Measurements from ENCODE around the gene BMP7.
"Not testable (repeated sequence)": the region's sequence is repeated elsewhere in the genome, so short reads cannot be mapped to it uniquely, and the experiment has no call there.

Gene BMP7

DNA sequence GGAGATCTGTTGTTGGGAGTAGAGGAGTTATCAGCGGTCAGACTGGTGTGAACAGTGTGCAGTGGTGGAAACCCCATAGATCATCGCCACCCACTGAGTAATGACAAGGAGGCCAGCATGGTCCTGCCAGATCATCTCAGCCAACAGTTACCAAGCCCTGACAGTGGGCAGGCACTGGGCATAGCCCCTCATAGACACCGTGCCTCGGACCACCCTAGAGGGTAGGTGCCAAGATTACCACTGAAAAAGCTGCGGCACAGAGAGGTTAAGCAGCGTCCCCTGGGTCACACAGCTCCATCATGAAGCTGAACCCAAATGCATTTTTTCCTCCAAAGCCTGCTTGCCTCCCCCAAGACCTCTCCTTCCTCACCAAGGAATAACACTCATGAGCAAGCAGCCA lies 21.5 kb upstream of the BMP7 start:
- Histone ChIP-seq H3K4me3 (ENCODE audit: low read length in 2 of 2) (no peak overlapping the region), H3K4me1 (ENCODE audit: control insufficient read depth, insufficient read depth, low read length) (peaks cover 9% of the 10 kb centered on the region), H3K36me3 (ENCODE audit: control insufficient read depth in 2 of 2, insufficient read depth in 2 of 2, low read length in 2 of 2) (no peaks in the 10 kb centered on the region), H3K27ac (ENCODE audit: low read length) (no peak overlapping the region), H3K9me3 (ENCODE audit: control insufficient read depth in 2 of 2, low read length in 2 of 2) (no peaks in the 10 kb centered on the region), H3K27me3 (ENCODE audit: control insufficient read depth in 1 of 2, insufficient read depth in 2 of 2, low read length in 2 of 2) (peaks cover 44 to 47% of the 10 kb centered on the region in 2 donors), H3K9ac (ENCODE audit: low read length in 2 of 2) (no peak overlapping the region)

DNA sequence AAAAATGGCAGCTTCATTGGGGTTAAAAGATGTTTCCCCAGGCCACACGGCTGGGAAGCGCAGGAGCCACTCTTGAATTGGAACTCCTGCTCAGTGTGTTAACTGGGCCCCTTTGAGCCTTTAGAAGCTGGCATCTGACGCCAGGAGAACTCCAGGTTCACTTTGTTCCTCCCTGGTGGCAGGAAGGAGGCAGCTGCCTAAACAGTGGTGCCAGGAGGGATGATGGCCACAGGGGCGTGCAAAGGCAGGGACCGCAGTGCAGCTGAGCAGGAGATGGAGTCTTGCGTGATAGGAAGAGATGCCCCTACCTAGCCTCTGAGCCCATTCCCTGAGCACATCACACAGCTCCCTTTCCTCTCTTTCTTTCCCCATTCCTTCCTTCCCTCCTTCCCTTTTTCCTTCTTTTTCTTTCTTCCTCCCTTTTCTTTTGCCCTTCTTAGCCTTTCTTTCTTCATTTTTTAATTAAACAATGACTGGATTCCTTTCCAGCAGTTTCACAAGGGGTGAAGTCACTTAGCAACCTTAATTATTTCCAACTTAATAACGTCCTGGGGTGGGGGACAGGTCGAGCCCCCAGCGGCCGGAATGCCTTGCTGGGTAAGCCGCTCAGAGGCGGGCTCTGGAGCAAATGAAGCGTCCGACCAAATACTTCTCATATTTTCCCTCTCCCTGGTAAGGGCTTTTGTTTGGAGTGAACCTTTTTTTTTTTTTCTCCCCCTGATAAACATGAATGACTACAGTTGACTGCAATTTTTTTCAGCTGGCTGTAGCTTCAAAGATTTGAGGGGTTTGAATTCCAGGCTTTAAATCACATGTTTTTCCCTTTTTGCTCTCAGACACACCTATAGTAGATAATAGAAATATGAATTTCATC lies 20.8 kb upstream of the BMP7 start:
- no peak overlapping the region for H3K27ac ChIP-seq (ENCODE audit: low read length)
- H3K4me1 ChIP-seq (ENCODE audit: control insufficient read depth, insufficient read depth, low read length), result peaks cover 9% of the 10 kb centered on the region
- peaks cover 37 to 42% of the 10 kb centered on the region in 2 donors for H3K27me3 ChIP-seq (ENCODE audit: control insufficient read depth in 1 of 2, insufficient read depth in 2 of 2, low read length in 2 of 2)
- no peak overlapping the region for H3K4me3 ChIP-seq (ENCODE audit: low read length in 2 of 2)
- H3K9ac ChIP-seq (ENCODE audit: low read length in 2 of 2), result no peak overlapping the region
- H3K36me3 ChIP-seq (ENCODE audit: control insufficient read depth in 2 of 2, insufficient read depth in 2 of 2, low read length in 2 of 2), result no peaks in the 10 kb centered on the region
- no peaks in the 10 kb centered on the region for H3K9me3 ChIP-seq (ENCODE audit: control insufficient read depth in 2 of 2, low read length in 2 of 2)

DNA sequence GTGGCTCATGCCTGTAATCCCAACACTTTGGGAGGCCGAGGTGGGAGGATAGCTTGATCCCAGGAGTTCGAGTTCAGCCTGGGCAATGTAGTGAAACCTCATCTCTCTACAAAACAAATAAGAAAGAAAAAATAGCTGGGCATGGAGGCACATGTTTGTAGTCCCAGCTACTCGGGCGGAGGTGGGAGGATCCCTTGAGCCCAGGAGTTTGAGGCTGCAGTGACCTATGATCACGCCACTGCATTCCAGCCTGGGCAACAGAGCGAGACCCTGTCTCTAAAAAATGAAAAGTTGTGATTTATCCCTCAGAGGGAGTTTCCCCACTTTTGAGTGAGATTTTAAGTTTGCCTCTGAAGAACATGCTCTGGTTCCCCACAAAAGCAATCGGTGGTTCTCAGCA lies 17.4 kb upstream of the BMP7 start:
- Histone ChIP-seq H3K9me3 (ENCODE audit: control insufficient read depth in 2 of 2, low read length in 2 of 2) (no peaks in the 10 kb centered on the region), H3K4me1 (ENCODE audit: control insufficient read depth, insufficient read depth, low read length) (peaks cover 7% of the 10 kb centered on the region), H3K9ac (ENCODE audit: low read length in 2 of 2) (no peak overlapping the region), H3K4me3 (ENCODE audit: low read length in 2 of 2) (no peak overlapping the region), H3K27ac (ENCODE audit: low read length) (no peak overlapping the region), H3K36me3 (ENCODE audit: control insufficient read depth in 2 of 2, insufficient read depth in 2 of 2, low read length in 2 of 2) (no peaks in the 10 kb centered on the region), H3K27me3 (ENCODE audit: control insufficient read depth in 1 of 2, insufficient read depth in 2 of 2, low read length in 2 of 2) (peaks cover 15 to 27% of the 10 kb centered on the region in 2 donors)

DNA sequence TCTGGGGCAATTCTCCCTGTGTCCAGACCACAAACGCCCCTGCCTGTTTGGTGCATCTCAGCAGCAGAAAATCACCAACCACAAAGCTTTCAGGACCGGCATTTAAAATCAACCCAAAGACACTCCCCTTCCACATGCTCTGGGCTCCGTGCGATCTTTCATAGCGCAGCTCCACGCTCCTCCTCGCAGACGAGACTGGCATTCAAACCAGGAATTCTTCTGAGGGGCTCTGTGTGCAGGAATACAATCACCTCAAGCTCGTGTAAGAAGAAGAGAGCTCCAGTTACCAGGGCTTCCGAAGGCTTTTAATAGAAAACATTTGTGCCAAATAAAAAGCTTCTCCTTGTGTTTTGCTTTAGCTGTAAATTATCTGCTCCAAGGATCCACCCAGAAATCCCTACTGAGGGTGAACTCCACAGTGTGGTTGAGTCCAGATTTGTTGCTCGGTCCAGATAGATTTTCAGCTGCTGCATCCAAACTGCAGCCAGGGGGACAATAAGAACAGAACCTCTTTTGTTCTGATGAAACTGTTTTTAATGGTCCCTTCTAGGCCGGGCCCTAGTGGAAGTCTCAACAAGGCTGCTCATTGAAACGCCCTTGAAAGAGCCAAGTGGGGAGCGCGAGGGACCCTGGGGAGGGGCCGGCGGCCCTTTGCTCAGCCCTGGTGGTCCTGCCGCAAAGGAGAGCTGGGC lies 16.4 kb upstream of the BMP7 start:
- H3K4me3 ChIP-seq (ENCODE audit: low read length in 2 of 2), result no peak overlapping the region
- no peak overlapping the region for H3K27ac ChIP-seq (ENCODE audit: low read length)
- no peak overlapping the region for H3K9ac ChIP-seq (ENCODE audit: low read length in 2 of 2)
- no peaks in the 10 kb centered on the region for H3K4me1 ChIP-seq (ENCODE audit: control insufficient read depth, insufficient read depth, low read length)
- no peaks in the 10 kb centered on the region for H3K9me3 ChIP-seq (ENCODE audit: control insufficient read depth in 2 of 2, low read length in 2 of 2)
- peaks cover 8 to 17% of the 10 kb centered on the region in 2 donors for H3K27me3 ChIP-seq (ENCODE audit: control insufficient read depth in 1 of 2, insufficient read depth in 2 of 2, low read length in 2 of 2)
- no peaks in the 10 kb centered on the region for H3K36me3 ChIP-seq (ENCODE audit: control insufficient read depth in 2 of 2, insufficient read depth in 2 of 2, low read length in 2 of 2)

DNA sequence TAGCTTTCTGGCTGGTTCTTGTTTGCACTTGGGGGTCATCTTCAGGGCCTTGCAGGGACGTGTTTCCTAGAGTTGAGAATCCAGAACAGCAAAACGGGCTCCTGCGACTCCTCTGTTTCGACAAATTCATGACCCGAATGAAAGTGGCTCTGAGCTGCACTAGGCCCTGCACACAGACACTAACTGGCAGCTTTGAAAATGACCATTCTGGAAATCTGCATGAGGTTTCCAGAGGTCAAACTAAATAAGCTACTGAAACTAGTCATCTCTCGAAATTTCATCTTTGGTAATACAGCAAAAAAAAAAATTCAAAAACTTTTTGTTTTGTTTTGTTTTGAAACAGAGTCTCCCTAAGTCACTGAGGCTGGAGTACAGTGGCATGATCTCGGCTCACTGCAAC lies 15.5 kb upstream of the BMP7 start:
- Histone ChIP-seq H3K27ac (ENCODE audit: low read length) (no peak overlapping the region), H3K9ac (ENCODE audit: low read length in 2 of 2) (no peak overlapping the region)

DNA sequence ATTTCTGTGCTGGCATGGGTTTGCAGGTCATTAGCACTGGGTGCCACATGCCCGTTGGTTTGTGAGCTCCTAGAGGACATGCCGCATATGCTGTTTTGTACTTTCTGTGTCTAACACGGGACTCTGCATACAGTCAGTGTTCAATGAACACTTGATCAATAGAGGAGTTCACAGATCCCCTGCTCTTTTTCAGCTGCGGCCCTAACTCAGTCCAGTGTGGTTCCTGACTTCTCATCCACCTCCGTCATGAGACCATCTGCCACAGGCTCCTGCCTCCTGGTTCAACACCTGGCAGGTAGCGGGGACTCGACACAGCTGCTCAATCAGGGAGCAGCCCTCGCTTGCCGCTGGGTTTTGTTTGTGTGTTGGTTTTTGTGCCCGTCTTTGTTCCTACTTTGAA lies 13.8 kb upstream of the BMP7 start:
- Histone ChIP-seq H3K9ac (ENCODE audit: low read length in 2 of 2) (no peak overlapping the region), H3K9me3 (ENCODE audit: control insufficient read depth in 2 of 2, low read length in 2 of 2) (no peaks in the 10 kb centered on the region), H3K4me3 (ENCODE audit: low read length in 2 of 2) (no peak overlapping the region), H3K27me3 (ENCODE audit: control insufficient read depth in 1 of 2, insufficient read depth in 2 of 2, low read length in 2 of 2) (peaks cover 4 to 16% of the 10 kb centered on the region in 2 donors), H3K36me3 (ENCODE audit: control insufficient read depth in 2 of 2, insufficient read depth in 2 of 2, low read length in 2 of 2) (no peaks in the 10 kb centered on the region), H3K4me1 (ENCODE audit: control insufficient read depth, insufficient read depth, low read length) (no peaks in the 10 kb centered on the region), H3K27ac (ENCODE audit: low read length) (no peak overlapping the region)

More for the DNA sequence above, 15.5 kb upstream of the BMP7 start:
- Histone ChIP-seq H3K9me3 (ENCODE audit: control insufficient read depth in 2 of 2, low read length in 2 of 2) (no peaks in the 10 kb centered on the region), H3K4me3 (ENCODE audit: low read length in 2 of 2) (no peak overlapping the region), H3K4me1 (ENCODE audit: control insufficient read depth, insufficient read depth, low read length) (no peaks in the 10 kb centered on the region), H3K36me3 (ENCODE audit: control insufficient read depth in 2 of 2, insufficient read depth in 2 of 2, low read length in 2 of 2) (no peaks in the 10 kb centered on the region), H3K27me3 (ENCODE audit: control insufficient read depth in 1 of 2, insufficient read depth in 2 of 2, low read length in 2 of 2) (peaks cover 4 to 15% of the 10 kb centered on the region in 2 donors)

DNA sequence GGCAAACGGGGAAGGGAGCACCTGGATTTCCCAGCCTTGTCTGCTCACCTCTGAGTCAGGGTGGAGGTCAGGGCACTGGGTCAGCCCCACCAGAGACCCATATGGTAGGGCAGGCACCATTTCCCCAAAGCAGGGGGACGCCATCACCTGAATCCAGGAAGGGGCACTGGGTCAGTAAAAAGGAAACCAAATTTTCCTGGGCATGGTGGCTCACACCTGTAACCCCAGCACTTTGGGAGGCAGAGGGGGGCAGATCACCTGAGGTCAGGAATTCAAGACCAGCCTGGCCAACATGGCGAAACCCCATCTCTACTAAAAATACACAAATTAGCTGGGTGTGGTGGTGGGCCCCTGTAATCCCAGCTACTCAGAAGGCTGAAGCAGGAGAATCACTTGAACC lies 13.1 kb upstream of the BMP7 start:
- H3K9ac ChIP-seq (ENCODE audit: low read length in 2 of 2); H3K36me3 ChIP-seq (ENCODE audit: control insufficient read depth in 2 of 2, insufficient read depth in 2 of 2, low read length in 2 of 2); H3K9me3 ChIP-seq (ENCODE audit: control insufficient read depth in 2 of 2, low read length in 2 of 2); H3K4me1 ChIP-seq (ENCODE audit: control insufficient read depth, insufficient read depth, low read length); H3K4me3 ChIP-seq (ENCODE audit: low read length in 2 of 2); H3K27ac ChIP-seq (ENCODE audit: low read length): not testable (repeated sequence)
- H3K27me3 ChIP-seq (ENCODE audit: control insufficient read depth in 1 of 2, insufficient read depth in 2 of 2, low read length in 2 of 2), result peaks cover 3 to 16% of the 10 kb centered on the region in 2 donors

DNA sequence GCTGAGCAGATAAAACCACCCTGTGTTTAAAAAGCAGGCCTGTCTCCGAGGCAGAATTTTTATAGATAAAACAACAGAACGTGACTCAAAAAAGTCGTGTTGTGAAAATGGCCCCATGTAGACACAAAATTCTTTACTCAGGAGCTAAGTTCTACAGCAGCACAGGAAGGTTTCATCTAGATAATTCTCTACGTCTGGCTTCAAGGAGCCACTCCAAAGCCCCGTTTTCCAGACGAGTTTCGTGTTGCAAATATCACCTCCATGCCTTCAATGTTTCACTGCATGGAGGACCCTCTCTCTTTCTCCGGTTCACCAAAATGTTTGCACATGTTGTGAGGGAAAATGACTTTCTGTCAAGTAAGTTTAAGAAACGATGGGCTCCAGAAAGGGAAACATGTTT lies 12.0 kb upstream of the BMP7 start:
- Histone ChIP-seq H3K36me3 (ENCODE audit: control insufficient read depth in 2 of 2, insufficient read depth in 2 of 2, low read length in 2 of 2) (no peaks in the 10 kb centered on the region), H3K27ac (ENCODE audit: low read length) (no peak overlapping the region), H3K9ac (ENCODE audit: low read length in 2 of 2) (no peak overlapping the region), H3K4me1 (ENCODE audit: control insufficient read depth, insufficient read depth, low read length) (no peaks in the 10 kb centered on the region), H3K27me3 (ENCODE audit: control insufficient read depth in 1 of 2, insufficient read depth in 2 of 2, low read length in 2 of 2) (peaks cover 3 to 22% of the 10 kb centered on the region in 2 donors), H3K9me3 (ENCODE audit: control insufficient read depth in 2 of 2, low read length in 2 of 2) (no peaks in the 10 kb centered on the region), H3K4me3 (ENCODE audit: low read length in 2 of 2) (no peak overlapping the region)

DNA sequence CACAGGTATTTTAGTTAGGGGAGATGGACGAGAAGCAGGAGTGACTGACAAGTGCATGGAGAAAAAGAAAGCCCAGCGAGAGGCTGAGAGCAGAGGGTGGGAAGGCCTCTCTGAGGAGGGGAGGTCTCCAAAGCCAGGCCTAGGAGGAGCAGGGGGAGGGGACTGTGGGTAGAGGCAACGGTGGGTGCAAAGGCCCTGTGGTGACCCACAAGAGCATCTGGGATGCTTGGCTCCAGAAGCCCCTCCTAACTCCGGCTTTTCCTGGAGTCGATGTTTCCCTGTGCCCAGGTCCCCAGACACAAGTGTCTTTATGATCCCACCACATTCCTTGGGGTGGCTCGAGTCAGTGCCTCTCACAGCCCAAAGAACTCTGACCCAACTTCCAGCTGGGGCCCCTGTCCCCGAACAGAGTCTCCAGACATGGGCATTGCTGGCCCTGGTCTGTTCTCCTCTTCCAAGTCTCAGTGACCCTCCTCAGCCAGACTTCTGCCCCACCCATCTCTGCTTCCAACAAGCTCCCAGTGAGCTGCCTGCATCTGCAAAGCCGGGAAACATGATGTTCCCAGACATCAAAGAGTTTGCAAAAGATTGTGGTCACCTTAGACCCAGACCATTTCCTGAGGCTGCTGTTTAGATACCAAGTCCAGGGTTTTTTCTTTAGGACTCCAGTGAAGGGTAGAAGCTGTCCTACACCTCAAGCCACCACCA lies 11.1 kb upstream of the BMP7 start:
- Histone ChIP-seq H3K36me3 (ENCODE audit: control insufficient read depth in 2 of 2, insufficient read depth in 2 of 2, low read length in 2 of 2) (no peaks in the 10 kb centered on the region), H3K9ac (ENCODE audit: low read length in 2 of 2) (no peak overlapping the region), H3K4me3 (ENCODE audit: low read length in 2 of 2) (no peak overlapping the region), H3K27ac (ENCODE audit: low read length) (no peak overlapping the region), H3K9me3 (ENCODE audit: control insufficient read depth in 2 of 2, low read length in 2 of 2) (no peaks in the 10 kb centered on the region), H3K27me3 (ENCODE audit: control insufficient read depth in 1 of 2, insufficient read depth in 2 of 2, low read length in 2 of 2) (peaks cover 3 to 17% of the 10 kb centered on the region in 2 donors), H3K4me1 (ENCODE audit: control insufficient read depth, insufficient read depth, low read length) (no peaks in the 10 kb centered on the region)

DNA sequence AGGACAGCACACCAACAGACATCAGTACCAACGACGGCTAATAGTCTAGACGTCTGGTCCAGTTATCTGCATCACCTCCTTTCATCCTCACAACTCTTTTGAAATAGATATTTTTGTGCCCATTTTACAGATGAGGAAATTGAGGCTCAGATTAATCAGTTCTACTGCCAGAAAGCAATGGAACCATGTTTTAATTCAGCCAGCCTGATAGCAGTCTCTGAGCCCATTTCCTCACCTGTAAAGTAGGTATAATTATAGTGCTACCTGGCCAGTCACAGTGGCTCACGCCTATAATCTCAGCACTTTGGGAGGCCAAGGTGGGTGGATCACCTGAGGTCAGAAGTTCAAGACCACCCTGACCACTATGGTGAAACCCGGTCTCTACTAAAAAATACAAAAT lies 9.8 kb upstream of the BMP7 start:
- no peaks in the 10 kb centered on the region for H3K36me3 ChIP-seq (ENCODE audit: control insufficient read depth in 2 of 2, insufficient read depth in 2 of 2, low read length in 2 of 2)
- H3K27me3 ChIP-seq (ENCODE audit: control insufficient read depth in 1 of 2, insufficient read depth in 2 of 2, low read length in 2 of 2), result peaks cover 3 to 22% of the 10 kb centered on the region in 2 donors
- H3K4me3 ChIP-seq (ENCODE audit: low read length in 2 of 2), result no peak overlapping the region
- no peak overlapping the region for H3K9ac ChIP-seq (ENCODE audit: low read length in 2 of 2)
- no peaks in the 10 kb centered on the region for H3K9me3 ChIP-seq (ENCODE audit: control insufficient read depth in 2 of 2, low read length in 2 of 2)
- no peaks in the 10 kb centered on the region for H3K4me1 ChIP-seq (ENCODE audit: control insufficient read depth, insufficient read depth, low read length)
- no peak overlapping the region for H3K27ac ChIP-seq (ENCODE audit: low read length)
